Stimulated activated naive B cell treated with anti-CD40 and anti-IgM and Interleukin-4, amounts not matched to agents 10 μg/mL and 1 μg/mL and 100 μg/mL, for 72 hours (primary cell): ENCODE data around the gene NKX2-3.

ENCODE experiments used
- ATAC-seq, 2 donors: fragments of 150-1000 bp; cut with Tn5 transposase; replicated peaks; 2 replicates each; pipeline ENCODE4 v1.10.0; 2021; ENCODE audit warnings: moderate library complexity in 1 of 2
- DNase-seq: peaks from one replicate; pipeline ENCODE4 v3.0.0; 2021
- H3K27ac Mint-ChIP-seq: one replicate; pipeline ENCODE4 v1.8.0; 2022; ENCODE audit warnings: mild to moderate bottlenecking, mixed read lengths
- H3K27me3 Mint-ChIP-seq, 2 donors: one replicate each; pipeline ENCODE4 v1.8.0; 2022; ENCODE audit warnings: mixed read lengths in 2 of 2
- H3K36me3 Mint-ChIP-seq, 2 donors: one replicate each; pipeline ENCODE4 v1.8.0; 2022; ENCODE audit warnings: mixed read lengths in 2 of 2, mild to moderate bottlenecking in 1 of 2
- H3K4me1 Mint-ChIP-seq, 2 donors: one replicate each; pipeline ENCODE4 v1.8.0; 2022; ENCODE audit warnings: mixed read lengths in 2 of 2, mild to moderate bottlenecking in 1 of 2
- H3K4me3 Mint-ChIP-seq, 2 donors: one replicate each; pipeline ENCODE4 v1.8.0; 2022; ENCODE audit warnings: mild to moderate bottlenecking in 2 of 2, mixed read lengths in 2 of 2, moderate library complexity in 1 of 2
- H3K9me3 Mint-ChIP-seq, 2 donors: one replicate each; pipeline ENCODE4 v1.8.0; 2022; ENCODE audit warnings: mixed read lengths in 2 of 2, mild to moderate bottlenecking in 1 of 2

NKX2-3 gene

DNA sequence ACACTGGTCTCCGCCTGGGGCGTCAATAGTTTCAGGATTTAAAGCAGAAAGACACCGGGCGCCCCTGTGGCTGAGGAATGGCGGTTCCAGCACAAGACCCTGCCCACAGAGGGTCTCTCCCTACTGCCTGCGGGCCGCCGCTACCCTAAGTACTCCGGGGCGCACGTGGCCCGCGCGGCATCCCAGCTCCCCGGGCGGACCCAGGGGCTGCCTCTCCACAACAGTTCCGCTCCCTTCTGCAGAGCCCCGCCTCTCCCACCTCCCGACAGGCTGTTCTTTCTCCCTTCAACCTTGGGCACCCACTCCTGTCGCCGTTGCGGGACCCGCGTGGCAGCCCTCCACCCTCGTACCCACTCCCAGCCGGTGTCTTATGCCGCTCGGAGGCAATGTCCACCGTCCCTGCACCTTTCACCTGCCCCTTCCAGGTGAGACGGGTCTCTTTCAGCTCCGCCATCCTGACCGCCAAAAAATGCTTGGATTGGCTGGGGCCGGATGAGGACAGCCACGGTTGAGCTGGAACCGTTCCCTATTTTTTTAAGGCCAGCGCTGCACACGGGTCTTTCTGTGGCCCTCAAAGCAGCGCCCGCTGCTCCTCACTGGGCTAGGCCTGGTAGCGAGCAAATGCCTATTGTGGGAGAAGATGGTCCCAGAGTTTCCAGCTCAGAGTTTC lies 1.6 kb upstream of the NKX2-3 start:
- DNase-seq (no peak), ATAC-seq (no peak)
- Mint-ChIP-seq H3K4me1 (peaks cover 44 to 61% of the 10 kb centered on the region in 2 donors), H3K36me3 (peaks cover 4 to 8% of the 10 kb centered on the region in 2 donors), H3K27me3 (peaks cover 79 to 96% of the 10 kb centered on the region in 2 donors), H3K27ac (peak overlapping the region; percentile 57), H3K4me3 (peak overlapping the region; percentile 58 to 71), H3K9me3 (no peaks in the 10 kb centered on the region)

DNA sequence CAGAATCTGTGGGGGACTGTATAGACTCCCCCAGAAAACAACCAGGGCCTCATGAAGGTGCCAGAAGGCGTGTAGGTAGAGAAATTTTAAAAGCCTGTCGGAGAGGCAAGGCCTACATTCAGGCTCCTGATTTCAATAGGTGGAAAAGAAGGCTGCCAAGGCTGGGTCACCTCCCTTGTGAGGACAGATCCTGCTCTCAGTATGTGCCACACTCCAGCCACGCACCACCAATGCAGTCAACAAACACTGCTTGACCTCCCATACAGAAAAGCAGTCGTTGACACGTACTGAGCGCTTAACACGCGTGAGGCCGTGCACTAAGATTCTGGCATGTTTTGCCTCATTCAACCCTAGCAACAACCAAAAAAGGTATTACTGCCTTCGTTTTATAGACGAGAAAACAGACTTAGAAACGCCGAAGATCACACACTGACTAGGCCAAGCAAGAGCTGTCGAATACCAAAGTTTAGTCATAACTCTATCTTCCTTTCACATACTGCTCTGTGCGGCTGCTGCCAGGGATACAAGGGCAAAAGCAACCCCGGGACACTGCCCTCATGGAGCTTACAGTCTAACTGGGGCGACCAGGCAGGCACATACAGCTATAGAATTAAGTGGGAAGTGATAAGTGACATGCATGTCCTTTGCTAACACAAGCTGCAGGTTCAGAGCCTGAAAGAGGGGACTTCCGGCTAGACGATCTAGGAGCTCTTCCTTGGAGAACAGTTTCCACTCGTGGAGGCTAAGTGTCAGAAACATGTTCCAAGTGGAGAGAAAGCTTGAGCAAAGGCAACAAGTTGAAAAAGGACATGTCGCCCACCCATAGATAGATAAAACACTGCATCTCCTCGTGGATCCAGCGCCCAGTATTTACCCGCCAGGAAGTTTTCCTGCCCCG lies 797 bp upstream of the NKX2-3 start:
- ATAC-seq (no peak), DNase-seq (no peak)
- H3K4me3 Mint-ChIP-seq = peak overlapping the region; percentile 3 to 58
- H3K27me3 Mint-ChIP-seq = peaks cover 78 to 96% of the 10 kb centered on the region in 2 donors
- H3K36me3 Mint-ChIP-seq = peaks cover 4 to 8% of the 10 kb centered on the region in 2 donors
- peak overlapping the region; percentile 51 for H3K27ac Mint-ChIP-seq
- H3K4me1 Mint-ChIP-seq = peaks cover 49 to 69% of the 10 kb centered on the region in 2 donors
- no peaks in the 10 kb centered on the region for H3K9me3 Mint-ChIP-seq

DNA sequence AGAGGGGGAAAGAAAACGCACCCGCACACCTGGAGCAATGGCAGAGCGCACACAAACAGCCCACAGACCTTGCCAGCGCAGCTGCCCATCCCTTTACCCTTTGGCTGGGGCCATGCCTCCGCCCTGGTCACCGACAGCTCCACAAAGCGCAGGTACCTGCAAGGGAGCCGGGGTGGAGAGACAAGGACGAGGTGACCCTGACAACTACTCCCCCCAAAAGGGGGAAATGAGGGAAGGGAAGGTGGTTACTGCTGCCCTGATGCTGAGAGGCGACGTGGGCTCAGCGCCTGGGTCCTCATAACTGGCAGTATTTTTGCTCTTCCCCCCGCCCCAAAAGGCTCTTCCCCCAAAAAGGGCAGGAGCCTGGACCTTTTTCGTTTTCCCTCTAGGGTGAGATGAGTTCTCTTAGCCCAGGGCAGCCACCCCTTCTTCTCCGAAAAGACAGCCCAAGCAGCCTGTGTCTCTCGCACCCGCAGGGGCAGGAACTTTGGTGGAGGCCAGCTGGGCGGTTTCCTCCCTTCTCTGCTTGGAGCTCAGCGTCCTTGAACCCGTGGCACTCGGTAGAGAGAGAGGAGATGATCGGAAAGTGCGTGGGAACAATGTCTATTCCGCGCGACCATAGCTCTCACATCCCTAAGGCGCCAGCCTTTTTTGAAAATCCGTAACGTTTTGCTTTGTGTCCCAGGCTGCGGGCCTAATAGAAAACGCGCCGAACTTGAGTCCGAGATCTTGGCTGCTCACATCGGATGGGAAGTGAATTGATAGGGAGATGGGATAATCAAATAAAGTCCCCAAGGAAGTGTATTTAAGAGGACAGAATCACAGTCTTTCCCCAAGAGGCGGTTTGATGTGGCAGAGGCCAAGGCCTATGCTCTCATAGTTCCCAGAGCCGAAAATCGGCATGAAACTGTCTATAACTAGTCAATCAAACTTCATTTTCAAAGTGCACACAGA lies 1.0 kb downstream of the NKX2-3 start:
- DNase-seq = no peak
- peak overlapping the region in 1 of 2 donors; percentile 76 for H3K4me3 Mint-ChIP-seq
- peaks cover 4 to 8% of the 10 kb centered on the region in 2 donors for H3K36me3 Mint-ChIP-seq
- peaks cover 56 to 84% of the 10 kb centered on the region in 2 donors for H3K4me1 Mint-ChIP-seq
- no peaks in the 10 kb centered on the region for H3K9me3 Mint-ChIP-seq
- ATAC-seq = no peak
- H3K27me3 Mint-ChIP-seq = peaks cover 88 to 97% of the 10 kb centered on the region in 2 donors
- H3K27ac Mint-ChIP-seq = peak overlapping the region; percentile 81

DNA sequence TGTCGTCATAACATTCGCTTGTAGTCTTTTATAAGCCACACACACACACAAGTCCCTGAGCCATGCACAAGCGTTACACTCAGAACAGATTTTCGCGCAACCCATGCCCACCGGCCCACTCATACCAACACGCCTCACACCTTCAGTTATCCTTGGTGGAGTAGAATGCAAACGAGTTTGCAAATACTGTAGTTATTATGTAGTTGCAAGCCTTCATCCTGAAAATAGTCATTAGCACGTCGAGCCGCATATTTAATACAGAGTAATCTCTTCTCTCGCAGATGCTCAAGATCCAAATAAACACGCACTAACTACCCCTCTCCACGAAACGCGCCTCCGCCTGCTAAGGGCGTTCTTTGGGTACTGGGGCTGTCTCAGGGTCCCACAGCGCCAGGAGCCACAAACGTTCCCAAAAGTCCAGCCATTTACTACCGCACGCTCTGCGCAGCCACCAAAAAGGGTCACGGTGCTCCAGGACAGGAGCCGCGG lies 1.8 kb downstream of the NKX2-3 start:
- H3K4me1 Mint-ChIP-seq = peaks cover 56 to 90% of the 10 kb centered on the region in 2 donors
- no peak for ATAC-seq
- H3K9me3 Mint-ChIP-seq = no peaks in the 10 kb centered on the region
- H3K27ac Mint-ChIP-seq = peak overlapping the region; percentile 81
- H3K4me3 Mint-ChIP-seq = peak overlapping the region; percentile 79 to 83
- DNase-seq = no peak
- peaks cover 4 to 8% of the 10 kb centered on the region in 2 donors for H3K36me3 Mint-ChIP-seq
- peaks cover 90 to 97% of the 10 kb centered on the region in 2 donors for H3K27me3 Mint-ChIP-seq

DNA sequence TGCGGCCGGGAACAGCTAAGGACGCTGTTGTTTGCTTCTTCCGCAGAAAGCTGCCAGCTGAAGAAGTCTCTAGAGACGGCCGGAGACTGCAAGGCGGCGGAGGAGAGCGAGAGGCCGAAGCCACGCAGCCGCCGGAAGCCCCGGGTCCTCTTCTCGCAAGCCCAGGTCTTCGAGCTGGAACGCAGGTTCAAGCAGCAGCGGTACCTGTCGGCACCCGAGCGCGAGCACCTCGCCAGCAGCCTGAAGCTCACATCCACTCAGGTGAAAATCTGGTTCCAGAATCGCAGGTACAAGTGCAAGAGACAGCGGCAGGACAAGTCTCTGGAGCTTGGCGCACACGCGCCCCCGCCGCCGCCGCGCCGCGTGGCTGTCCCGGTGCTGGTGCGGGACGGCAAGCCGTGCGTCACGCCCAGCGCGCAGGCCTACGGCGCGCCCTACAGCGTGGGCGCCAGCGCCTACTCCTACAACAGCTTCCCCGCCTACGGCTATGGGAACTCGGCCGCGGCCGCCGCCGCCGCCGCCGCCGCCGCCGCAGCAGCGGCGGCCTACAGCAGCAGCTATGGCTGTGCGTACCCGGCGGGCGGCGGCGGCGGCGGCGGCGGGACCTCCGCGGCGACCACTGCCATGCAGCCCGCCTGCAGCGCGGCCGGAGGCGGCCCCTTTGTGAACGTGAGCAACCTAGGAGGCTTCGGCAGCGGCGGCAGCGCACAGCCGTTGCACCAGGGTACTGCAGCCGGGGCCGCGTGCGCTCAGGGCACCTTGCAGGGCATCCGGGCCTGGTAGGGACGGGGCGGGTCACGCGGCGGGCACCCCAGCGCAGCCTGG lies 2.4 kb downstream of the NKX2-3 start:
- ATAC-seq = peak; percentile 47 to 49
- no peak for DNase-seq
- Mint-ChIP-seq H3K9me3 (no peaks in the 10 kb centered on the region), H3K4me3 (peak overlapping the region; percentile 79 to 83), H3K27me3 (peaks cover 91 to 97% of the 10 kb centered on the region in 2 donors), H3K4me1 (peaks cover 52 to 90% of the 10 kb centered on the region in 2 donors), H3K27ac (peak overlapping the region; percentile 81), H3K36me3 (peaks cover 4 to 8% of the 10 kb centered on the region in 2 donors)

DNA sequence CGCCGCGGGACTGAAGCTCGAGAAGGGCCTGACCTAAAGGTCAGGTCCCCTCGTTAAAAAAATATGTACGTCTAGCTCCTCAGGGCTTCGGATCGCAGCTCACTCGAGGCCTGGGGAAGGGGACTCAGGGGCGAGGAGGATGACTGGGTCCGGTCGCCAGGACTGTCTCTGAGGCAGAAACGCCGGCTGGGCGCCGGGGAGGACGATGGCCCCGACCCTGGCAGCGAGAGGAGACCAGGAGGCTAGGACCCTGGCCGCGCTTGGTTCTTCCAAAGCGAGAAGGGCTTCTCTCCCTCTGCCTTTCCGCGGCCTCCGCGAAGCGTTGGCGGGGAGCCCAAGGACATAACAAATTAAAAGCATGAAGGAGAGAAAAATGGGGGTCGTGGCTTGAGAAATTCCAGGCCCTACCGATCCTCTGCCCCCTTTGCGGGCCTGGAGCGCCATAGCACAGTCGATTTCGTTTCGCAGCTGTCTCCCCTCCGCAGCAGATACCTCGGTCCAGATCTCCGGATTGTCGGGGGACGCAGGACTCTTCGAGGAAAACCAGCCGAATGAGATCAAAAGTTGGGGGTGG lies 3.1 kb downstream of the NKX2-3 start:
- H3K4me3 Mint-ChIP-seq = peak overlapping the region; percentile 69 to 83
- DNase-seq = no peak
- H3K27ac Mint-ChIP-seq = peak overlapping the region; percentile 42
- H3K4me1 Mint-ChIP-seq = peaks cover 46 to 87% of the 10 kb centered on the region in 2 donors
- peaks cover 3 to 4% of the 10 kb centered on the region in 2 donors for H3K36me3 Mint-ChIP-seq
- no peak for ATAC-seq
- peaks cover 88 to 95% of the 10 kb centered on the region in 2 donors for H3K27me3 Mint-ChIP-seq
- no peaks in the 10 kb centered on the region for H3K9me3 Mint-ChIP-seq

DNA sequence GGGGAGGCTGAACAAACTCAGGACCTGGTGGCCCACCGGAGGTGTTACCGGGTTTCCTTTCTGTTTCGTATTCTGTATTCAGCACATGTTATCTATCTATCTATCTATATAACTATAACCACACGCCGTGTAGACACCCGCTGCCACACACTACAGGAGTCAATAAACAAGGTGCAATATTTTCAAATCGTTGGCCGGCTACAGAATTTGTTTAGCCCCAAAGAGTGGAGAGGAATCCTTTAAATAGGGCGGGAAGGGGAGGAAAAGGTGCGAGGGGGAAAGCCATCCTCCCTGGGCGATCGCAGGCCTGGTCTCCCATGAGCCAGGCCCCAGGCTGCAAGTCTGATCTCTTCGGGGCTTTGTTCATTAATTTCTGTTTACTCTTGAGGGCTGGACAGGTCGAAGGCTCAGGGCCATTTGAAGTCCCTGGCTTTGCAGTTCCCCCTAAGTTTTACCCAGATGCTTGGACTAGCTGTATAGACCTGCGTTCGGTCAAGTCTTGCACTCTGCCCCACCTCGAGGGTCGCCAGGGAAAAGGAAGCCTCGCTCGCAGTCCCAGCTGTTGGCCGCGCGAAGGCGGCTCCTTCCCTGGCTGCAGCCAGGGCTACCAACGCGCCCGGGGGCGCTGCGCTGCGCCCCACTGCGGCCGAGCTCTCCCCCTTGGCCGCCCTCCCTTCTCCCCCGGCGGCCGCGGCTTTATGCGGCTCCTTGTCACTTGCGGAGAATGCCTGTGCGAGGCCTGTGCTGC lies 3.8 kb downstream of the NKX2-3 start:
- Mint-ChIP-seq H3K27me3 (peaks cover 85 to 95% of the 10 kb centered on the region in 2 donors), H3K9me3 (no peaks in the 10 kb centered on the region), H3K36me3 (peaks cover 3 to 4% of the 10 kb centered on the region in 2 donors), H3K4me1 (peaks cover 41 to 81% of the 10 kb centered on the region in 2 donors), H3K4me3 (peak overlapping the region; percentile 77 to 83), H3K27ac (peak overlapping the region; percentile 65)
- ATAC-seq (peak in 1 of 2 donors; percentile 38), DNase-seq (no peak)

DNA sequence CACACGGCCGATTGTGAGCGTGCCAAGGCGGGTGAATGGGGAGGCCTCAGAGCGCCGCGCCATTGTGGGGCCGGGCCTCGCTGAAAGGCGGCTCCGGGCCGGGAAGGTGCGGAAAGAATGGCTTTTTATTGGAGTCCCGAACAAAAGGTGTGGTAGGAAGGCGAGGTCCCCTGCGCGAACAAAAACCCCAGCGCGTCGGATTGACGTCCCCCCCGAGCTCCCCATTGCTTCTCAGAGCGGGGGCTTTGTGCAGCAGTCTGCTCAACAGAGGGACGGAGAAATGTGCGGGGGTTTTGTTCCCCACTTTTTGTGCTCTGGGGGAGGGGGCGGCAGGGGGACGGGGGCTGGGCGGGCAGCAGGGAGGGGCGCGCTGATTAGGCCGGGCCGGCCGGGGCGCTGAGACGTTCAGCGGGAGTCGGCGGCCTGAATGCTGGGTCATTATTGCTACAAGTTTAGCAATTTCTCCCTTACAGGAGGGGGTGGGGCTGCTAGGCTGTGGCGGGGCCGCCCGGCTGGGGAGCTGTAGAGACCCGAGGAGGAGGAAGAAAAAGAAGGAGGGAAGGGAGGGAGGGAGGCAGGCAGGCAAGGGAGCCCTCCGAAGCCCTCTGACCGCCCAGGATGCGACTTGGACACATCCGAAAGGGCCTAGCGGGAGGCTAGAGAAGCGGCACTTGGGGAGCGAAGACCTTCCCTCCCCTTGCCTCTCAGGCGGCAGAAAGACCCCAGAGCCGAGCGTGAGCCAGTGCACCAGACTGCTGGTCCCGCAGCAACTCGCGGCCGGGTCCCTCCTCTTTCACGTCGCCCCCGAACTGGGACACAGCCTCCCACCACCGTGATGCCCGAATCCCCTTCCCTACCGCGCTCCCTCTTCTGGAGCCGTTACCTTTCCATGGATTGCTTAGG lies 4.6 kb downstream of the NKX2-3 start:
- peaks cover 3 to 4% of the 10 kb centered on the region in 2 donors for H3K36me3 Mint-ChIP-seq
- peak overlapping the region; percentile 77 to 83 for H3K4me3 Mint-ChIP-seq

DNA sequence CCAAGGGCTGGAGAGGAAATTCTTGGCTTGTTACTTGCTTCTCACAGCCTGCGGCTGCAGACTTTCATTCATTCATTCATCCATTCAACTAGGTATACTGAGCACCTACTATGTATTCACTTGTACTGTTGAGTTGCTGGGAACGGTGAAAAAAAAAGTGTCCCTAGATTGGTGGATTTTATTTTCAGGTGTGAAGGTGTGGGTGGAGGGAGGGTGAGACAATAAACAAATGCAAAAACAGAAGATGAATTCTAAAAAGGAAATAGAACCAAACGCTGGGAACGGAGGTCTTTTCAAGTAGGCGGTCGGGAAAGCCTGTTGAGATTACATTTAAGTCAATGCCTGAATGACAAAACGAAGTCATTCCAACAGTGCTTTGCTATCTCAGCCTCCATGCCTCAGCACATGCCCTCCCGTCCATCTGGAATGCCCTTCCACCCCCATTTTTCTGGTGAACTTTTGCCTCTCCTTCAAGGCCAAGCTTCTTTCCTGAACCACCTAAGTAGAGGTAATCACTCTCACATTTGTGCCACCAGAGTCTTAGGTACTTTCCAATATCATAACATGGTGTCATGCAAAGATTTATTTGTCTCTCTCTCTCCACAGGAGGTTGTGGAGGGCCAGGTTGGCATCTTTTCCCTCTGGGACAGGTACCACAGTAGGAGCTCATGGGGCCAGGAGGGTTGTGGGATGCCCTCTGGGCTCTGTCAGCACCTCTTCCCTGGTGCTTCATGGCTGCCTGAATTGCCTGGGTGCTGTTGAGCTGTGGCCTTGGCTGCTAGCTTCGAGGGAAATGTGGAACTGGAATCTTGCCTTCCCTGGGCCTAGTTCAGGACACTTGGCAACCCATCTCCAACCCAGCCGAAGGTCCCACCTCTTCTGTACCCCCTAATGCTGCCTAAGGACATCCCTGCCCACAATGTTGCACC lies 5.5 kb downstream of the NKX2-3 start:
- peaks cover 28 to 65% of the 10 kb centered on the region in 2 donors for H3K4me1 Mint-ChIP-seq
- H3K36me3 Mint-ChIP-seq = peaks cover 0 to under 1% of the 10 kb centered on the region in 2 donors
- ATAC-seq = no peak
- peaks cover 80 to 90% of the 10 kb centered on the region in 2 donors for H3K27me3 Mint-ChIP-seq
- DNase-seq = no peak
- H3K27ac Mint-ChIP-seq = no peak overlapping the region
- H3K9me3 Mint-ChIP-seq = no peaks in the 10 kb centered on the region
- no peak overlapping the region for H3K4me3 Mint-ChIP-seq

More for the DNA sequence above, 4.6 kb downstream of the NKX2-3 start:
- DNase-seq (no peak), ATAC-seq (no peak)
- Mint-ChIP-seq H3K9me3 (no peaks in the 10 kb centered on the region), H3K27ac (peak overlapping the region; percentile 65), H3K27me3 (peaks cover 80 to 90% of the 10 kb centered on the region in 2 donors), H3K4me1 (peaks cover 35 to 74% of the 10 kb centered on the region in 2 donors)

DNA sequence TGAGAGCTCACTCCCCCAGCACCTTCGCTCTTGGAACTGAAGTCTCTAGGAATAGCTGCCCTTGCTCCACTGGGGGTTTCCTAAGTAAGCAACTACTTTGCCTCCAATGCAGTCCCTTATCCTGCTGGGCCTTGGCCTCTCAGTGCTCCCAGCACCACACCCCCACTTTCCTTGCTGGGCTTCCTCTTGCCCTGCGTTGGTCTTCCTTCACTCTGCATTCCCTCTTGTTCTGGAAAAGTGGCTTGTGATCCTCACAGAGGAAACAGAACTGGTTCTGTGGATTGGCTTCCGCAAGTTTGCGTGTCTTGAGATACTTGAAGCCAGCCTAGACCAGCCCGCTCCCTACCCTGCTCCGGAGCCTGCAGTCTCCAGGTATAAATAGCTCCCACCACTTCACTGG lies 6.4 kb downstream of the NKX2-3 start:
- peaks cover 77 to 89% of the 10 kb centered on the region in 2 donors for H3K27me3 Mint-ChIP-seq
- H3K9me3 Mint-ChIP-seq = no peaks in the 10 kb centered on the region
- H3K27ac Mint-ChIP-seq = no peak overlapping the region
- no peak for ATAC-seq
- H3K4me1 Mint-ChIP-seq = peaks cover 21 to 60% of the 10 kb centered on the region in 2 donors
- no peaks in the 10 kb centered on the region for H3K36me3 Mint-ChIP-seq
- no peak overlapping the region for H3K4me3 Mint-ChIP-seq
- DNase-seq = no peak
